K562 (cell line): ENCODE results near the gene CACNA1C. TPM values are rescaled to one million over a fixed set of nuclear protein-coding genes. Genes with fewer than 3 reads are reported as not detected.

Experiments
- ASH1L ChIP-seq: fragments of 450-650 bp; IDR thresholded peaks from 2 replicates; pipeline ENCODE4 v1.6.1; 2018; ENCODE audit warnings: borderline replicate concordance, mild to moderate bottlenecking, low read depth; ENCODE audit not compliant: partially characterized antibody
- HNRNPLL ChIP-seq: fragments of 200-400 bp; formaldehyde crosslinking; IDR thresholded peaks from 2 replicates; pipeline ENCODE4 v1.6.1; 2017; ENCODE audit warnings: low read length, low read depth, mild to moderate bottlenecking; ENCODE audit not compliant: poor library complexity, severe bottlenecking
- NFRKB ChIP-seq: fragments of 450-650 bp; IDR thresholded peaks from 2 replicates; pipeline ENCODE4 v1.6.1; 2016; ENCODE audit warnings: low read depth
- RBM22 ChIP-seq: fragments of 200-400 bp; formaldehyde crosslinking; IDR thresholded peaks from 2 replicates; pipeline ENCODE4 v1.6.1; 2018; ENCODE audit warnings: low read length, low read depth; ENCODE audit not compliant: poor library complexity, severe bottlenecking
- ZNF696 ChIP-seq: fragments of 250-450 bp; sonication (Bioruptor Pico); conservative IDR thresholded peaks from 2 replicates; pipeline ENCODE4 v1.4.0; 2020; ENCODE audit warnings: mild to moderate bottlenecking, moderate library complexity
- polyA plus RNA-seq, 8 experiments: library from polyadenylated mRNA; depleted of rRNA in 4 of 8; stranded (reverse) in 5 of 8; unstranded in 3 of 8; fragments of >200 nt; fragmentation: Nextera tagmentation in 2 of 8; fragmentation: Illumina TruSeq in 1 of 8; extraction: Ambion mirVana in 2 of 8; extraction: Trizol in 1 of 8; gene quantifications; 2 replicates each; pipeline versions ENCODE4 v1.2.1 to v1.2.3, GENCODE V29; 2011 to 2014; ENCODE audit warnings: inconsistent platforms in 1 of 8, missing spikeins in 1 of 8
- total RNA-seq, 7 experiments: library from RNA; depleted of rRNA in 6 of 7; stranded (reverse); fragments of >200 nt in 6 of 7; fragmentation: Illumina TruSeq in 2 of 7; extraction: Trizol in 2 of 7; gene quantifications; 2 replicates each; pipeline versions ENCODE4 v1.2.1 to v1.2.3, GENCODE V29; 2011 to 2021; ENCODE audit warnings: low replicate concordance in 1 of 7
- TF ChIP-seq, protein P1 (sequence below): fragments of 200-800 bp; sonication (Bioruptor generic); IDR thresholded peaks from 2 replicates; pipeline ENCODE4 v1.6.1; 2016; ENCODE audit warnings: missing genetic modification characterization, missing compliant biosample characterization
- TF ChIP-seq, protein P2 (sequence below): IDR thresholded peaks from 3 replicates; pipeline ENCODE4 v1.6.1; 2011; ENCODE audit warnings: borderline replicate concordance, mild to moderate bottlenecking; ENCODE audit not compliant: insufficient read length, insufficient read depth

Gene CACNA1C
- total and polyA plus RNA-seq, 9 of the 15 experiments (the other 6 are each of a cell fraction or from before 2014, with no cell fraction given): not detected

DNA sequence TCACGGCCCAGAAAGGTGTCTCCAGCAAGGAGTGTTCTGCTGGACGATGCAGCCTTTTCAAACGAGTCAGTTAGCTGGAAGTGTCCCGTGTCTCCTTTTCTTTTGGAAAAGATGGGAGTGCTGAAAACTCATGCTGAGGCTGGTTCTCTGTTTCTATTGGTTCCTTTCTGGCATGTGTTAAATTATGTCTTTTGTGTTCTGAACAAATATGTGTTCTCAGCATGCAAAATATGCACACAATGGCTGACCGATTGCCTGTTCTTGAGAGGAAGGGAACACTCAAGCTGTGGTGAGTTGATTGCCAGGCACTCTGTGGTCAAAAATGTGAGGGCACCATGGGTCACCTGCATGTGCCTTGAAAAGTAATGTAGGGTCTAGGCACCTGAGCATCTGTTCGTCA is 181.3 kb downstream of the CACNA1C start (continued):
- no peak for TF ChIP-seq ASH1L
- TF ChIP-seq NFRKB: no peak
- TF ChIP-seq, protein P1, sequence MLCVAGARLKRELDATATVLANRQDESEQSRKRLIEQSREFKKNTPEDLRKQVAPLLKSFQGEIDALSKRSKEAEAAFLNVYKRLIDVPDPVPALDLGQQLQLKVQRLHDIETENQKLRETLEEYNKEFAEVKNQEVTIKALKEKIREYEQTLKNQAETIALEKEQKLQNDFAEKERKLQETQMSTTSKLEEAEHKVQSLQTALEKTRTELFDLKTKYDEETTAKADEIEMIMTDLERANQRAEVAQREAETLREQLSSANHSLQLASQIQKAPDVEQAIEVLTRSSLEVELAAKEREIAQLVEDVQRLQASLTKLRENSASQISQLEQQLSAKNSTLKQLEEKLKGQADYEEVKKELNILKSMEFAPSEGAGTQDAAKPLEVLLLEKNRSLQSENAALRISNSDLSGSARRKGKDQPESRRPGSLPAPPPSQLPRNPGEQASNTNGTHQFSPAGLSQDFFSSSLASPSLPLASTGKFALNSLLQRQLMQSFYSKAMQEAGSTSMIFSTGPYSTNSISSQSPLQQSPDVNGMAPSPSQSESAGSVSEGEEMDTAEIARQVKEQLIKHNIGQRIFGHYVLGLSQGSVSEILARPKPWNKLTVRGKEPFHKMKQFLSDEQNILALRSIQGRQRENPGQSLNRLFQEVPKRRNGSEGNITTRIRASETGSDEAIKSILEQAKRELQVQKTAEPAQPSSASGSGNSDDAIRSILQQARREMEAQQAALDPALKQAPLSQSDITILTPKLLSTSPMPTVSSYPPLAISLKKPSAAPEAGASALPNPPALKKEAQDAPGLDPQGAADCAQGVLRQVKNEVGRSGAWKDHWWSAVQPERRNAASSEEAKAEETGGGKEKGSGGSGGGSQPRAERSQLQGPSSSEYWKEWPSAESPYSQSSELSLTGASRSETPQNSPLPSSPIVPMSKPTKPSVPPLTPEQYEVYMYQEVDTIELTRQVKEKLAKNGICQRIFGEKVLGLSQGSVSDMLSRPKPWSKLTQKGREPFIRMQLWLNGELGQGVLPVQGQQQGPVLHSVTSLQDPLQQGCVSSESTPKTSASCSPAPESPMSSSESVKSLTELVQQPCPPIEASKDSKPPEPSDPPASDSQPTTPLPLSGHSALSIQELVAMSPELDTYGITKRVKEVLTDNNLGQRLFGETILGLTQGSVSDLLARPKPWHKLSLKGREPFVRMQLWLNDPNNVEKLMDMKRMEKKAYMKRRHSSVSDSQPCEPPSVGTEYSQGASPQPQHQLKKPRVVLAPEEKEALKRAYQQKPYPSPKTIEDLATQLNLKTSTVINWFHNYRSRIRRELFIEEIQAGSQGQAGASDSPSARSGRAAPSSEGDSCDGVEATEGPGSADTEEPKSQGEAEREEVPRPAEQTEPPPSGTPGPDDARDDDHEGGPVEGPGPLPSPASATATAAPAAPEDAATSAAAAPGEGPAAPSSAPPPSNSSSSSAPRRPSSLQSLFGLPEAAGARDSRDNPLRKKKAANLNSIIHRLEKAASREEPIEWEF (CRISPR knock-in tag): no peak
- no peak for TF ChIP-seq ZNF696 (CRISPR knock-in tag)
- TF ChIP-seq, protein P2, sequence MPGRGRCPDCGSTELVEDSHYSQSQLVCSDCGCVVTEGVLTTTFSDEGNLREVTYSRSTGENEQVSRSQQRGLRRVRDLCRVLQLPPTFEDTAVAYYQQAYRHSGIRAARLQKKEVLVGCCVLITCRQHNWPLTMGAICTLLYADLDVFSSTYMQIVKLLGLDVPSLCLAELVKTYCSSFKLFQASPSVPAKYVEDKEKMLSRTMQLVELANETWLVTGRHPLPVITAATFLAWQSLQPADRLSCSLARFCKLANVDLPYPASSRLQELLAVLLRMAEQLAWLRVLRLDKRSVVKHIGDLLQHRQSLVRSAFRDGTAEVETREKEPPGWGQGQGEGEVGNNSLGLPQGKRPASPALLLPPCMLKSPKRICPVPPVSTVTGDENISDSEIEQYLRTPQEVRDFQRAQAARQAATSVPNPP: no peak
- TF ChIP-seq HNRNPLL: no peak
- TF ChIP-seq RBM22: no peak
- TF ChIP-seq, all 486 proteins: peak for 0
